Lower lobe of right lung (tissue), 2 donors: ENCODE measurements around the gene TRIM42. TPM values are rescaled to one million over a fixed set of nuclear protein-coding genes. Genes with fewer than 3 reads are reported as not detected.

Experiments used
- ATAC-seq, 2 donors: fragments of 200-7000 bp; cut with Tn5 transposase; one replicate each; pipeline ENCODE4 v1.9.1; 2020 to 2022; ENCODE audit warnings: mild to moderate bottlenecking in 2 of 2, moderate library complexity in 2 of 2
- DNase-seq: peaks from one replicate; pipeline ENCODE4 v3.0.0-alpha.2; 2020
- H3K27ac ChIP-seq: fragments of 200-600 bp; one replicate; pipeline ENCODE4 v1.8.0; 2022
- H3K27me3 ChIP-seq: fragments of 200-600 bp; one replicate; pipeline ENCODE4 v1.8.0; 2022; ENCODE audit warnings: low read depth
- H3K36me3 ChIP-seq: fragments of 200-600 bp; one replicate; pipeline ENCODE4 v1.8.0; 2022; ENCODE audit warnings: mild to moderate bottlenecking
- H3K4me1 ChIP-seq: fragments of 200-600 bp; one replicate; pipeline ENCODE4 v1.8.0; 2022
- H3K4me3 ChIP-seq: fragments of 200-600 bp; one replicate; pipeline ENCODE4 v1.8.0; 2022; ENCODE audit warnings: mild to moderate bottlenecking
- H3K9me3 ChIP-seq: fragments of 200-600 bp; one replicate; pipeline ENCODE4 v1.8.0; 2022
- intact Hi-C: fragments of 100-400 bp; cut with DNase I; formaldehyde crosslinking; loops from one replicate; pipeline ENCODE4 v1.11.0; 2022
- total RNA-seq: library from RNA; stranded (reverse); fragmentation: NEBNext Ultra II Directional; extraction: Animal tissue kit (Norgen Biotek cat#: 25700); gene quantifications from one replicate; pipeline ENCODE4 v1.2.1, GENCODE V29; 2021
- TF ChIP-seq, protein P1 (sequence below): fragments of 200-600 bp; IDR thresholded peaks from one replicate; pipeline ENCODE4 v1.8.0; 2022; ENCODE audit warnings: antibody characterized with exemption, mild to moderate bottlenecking
- donor health status: DM: no; HTN: yes; CAD: no; lungs with severe emphysema.

The TRIM42 gene
- total RNA-seq, 1 donor from 2014 or later = not detected

DNA sequence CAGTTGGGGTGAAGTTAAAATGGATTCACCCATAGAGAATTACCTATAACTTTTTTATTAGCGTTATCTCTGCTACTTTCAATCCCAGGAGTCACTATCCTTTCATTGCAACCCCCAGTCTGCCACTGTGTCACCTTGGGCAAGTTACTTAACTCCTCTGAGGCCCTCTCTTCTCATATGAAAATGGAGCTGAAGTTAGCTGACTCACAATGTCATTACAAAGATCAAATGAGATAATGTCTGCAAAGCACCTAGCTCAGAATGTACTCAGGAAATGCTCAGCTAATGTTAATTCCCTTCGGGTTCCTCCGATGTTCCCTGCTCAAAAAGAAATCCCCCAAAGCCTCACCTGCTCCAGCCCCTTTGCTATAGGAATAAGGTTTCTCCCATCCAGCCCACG lies 50.0 kb downstream of the TRIM42 start:
- DNase-seq = no peak
- Histone ChIP-seq H3K4me1 (no peaks in the 10 kb centered on the region), H3K9me3 (no peaks in the 10 kb centered on the region), H3K27ac (no peak overlapping the region), H3K27me3 (no peaks in the 10 kb centered on the region), H3K4me3 (no peak overlapping the region), H3K36me3 (no peaks in the 10 kb centered on the region)
- no peak for ATAC-seq
- intact Hi-C loops = no loop called here
- TF ChIP-seq, protein P1, sequence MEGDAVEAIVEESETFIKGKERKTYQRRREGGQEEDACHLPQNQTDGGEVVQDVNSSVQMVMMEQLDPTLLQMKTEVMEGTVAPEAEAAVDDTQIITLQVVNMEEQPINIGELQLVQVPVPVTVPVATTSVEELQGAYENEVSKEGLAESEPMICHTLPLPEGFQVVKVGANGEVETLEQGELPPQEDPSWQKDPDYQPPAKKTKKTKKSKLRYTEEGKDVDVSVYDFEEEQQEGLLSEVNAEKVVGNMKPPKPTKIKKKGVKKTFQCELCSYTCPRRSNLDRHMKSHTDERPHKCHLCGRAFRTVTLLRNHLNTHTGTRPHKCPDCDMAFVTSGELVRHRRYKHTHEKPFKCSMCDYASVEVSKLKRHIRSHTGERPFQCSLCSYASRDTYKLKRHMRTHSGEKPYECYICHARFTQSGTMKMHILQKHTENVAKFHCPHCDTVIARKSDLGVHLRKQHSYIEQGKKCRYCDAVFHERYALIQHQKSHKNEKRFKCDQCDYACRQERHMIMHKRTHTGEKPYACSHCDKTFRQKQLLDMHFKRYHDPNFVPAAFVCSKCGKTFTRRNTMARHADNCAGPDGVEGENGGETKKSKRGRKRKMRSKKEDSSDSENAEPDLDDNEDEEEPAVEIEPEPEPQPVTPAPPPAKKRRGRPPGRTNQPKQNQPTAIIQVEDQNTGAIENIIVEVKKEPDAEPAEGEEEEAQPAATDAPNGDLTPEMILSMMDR = no peak

DNA sequence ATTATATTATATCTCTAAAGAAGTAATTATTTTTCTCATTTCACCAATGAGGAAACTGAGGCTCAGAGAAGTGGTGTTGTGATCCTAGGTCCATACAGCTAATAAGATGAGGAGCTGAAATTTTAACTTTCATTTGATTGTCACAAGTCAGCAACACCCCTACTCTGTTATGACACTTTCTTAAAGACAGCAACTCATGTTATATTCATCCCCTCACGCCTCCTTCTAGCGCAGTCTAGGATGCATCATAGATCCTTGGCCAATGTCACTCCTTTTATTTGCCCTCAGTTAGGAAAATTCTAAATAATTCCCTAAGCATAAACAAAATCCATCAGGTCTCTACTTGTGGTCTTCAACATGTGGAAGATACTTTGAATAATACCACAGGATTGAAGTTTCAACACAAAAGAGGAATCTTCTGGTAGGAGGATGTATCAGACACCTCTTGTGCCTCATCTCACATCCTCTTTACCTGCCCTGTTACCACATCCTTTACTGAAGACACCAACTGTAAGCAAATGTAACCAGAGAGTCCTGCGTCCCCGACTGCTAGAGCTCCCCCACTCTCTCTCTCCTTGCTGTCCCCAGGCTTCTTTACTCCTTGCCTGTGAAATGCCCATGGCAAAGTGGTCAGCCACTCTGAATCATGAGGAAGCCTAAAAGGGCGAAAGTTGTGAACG lies 53.7 kb downstream of the TRIM42 start:
- Histone ChIP-seq H3K4me3 (no peak overlapping the region), H3K36me3 (no peaks in the 10 kb centered on the region), H3K9me3 (no peaks in the 10 kb centered on the region), H3K4me1 (no peaks in the 10 kb centered on the region), H3K27me3 (no peaks in the 10 kb centered on the region), H3K27ac (no peak overlapping the region)
- DNase-seq (no peak), ATAC-seq (no peak)
- TF ChIP-seq, protein P1 = no peak
- intact Hi-C loops = no loop called here

DNA sequence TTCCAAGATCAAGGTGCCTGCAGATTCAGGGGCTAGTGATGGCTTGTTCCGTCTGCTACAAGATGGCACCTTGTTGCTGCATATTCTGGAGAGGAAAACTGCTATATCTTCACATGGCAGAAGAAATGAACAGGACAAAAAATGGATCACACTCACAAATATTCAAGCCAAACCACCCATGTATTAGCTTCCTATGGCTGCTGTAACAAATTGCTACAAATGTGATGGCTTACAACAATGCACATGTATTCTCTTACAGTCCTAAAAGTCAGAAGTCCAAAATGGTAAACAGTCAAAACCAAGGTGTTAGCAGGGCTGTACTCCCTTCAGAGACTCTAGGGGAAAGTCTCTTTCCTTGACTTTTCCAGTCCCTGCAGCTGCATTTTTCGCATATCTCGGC lies 55.8 kb downstream of the TRIM42 start:
- Histone ChIP-seq H3K4me1 (no peaks in the 10 kb centered on the region), H3K4me3 (no peak overlapping the region), H3K27ac (no peak overlapping the region), H3K36me3 (no peaks in the 10 kb centered on the region), H3K27me3 (no peaks in the 10 kb centered on the region), H3K9me3 (no peaks in the 10 kb centered on the region)
- ATAC-seq (no peak), DNase-seq (no peak)
- intact Hi-C loops = no loop called here
- TF ChIP-seq, protein P1 = no peak

DNA sequence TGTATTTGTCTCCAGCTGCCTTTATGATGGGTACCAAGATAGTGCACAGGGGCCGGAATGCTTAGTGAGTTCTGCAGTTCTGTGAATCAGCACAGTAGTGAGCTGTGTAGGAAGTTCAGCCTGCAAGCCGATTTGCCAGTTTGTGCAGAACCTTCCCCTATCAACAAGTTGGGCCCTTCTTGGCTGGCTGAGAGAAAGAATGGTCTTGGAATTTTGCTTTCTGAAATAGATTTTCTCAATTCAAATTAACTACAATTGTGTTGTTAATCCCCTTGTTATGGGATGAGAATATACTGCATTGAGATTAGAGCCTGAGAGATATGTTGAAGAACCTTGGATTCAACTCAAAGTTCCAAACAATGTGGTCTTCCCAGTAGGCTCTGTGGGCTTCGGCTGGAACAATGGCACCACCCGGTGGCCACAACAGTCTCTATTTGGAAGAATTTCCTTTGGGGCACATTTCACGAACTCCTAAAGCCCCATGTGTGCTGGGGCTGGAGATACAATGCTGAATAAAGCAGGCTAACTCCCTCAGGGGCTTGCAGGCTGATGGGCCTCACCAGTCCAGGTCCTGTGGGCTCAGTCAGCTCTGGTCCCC lies 59.1 kb downstream of the TRIM42 start:
- no peaks in the 10 kb centered on the region for H3K36me3 ChIP-seq
- ATAC-seq = no peak
- no peaks in the 10 kb centered on the region for H3K27me3 ChIP-seq
- no peaks in the 10 kb centered on the region for H3K4me1 ChIP-seq
- TF ChIP-seq, protein P1 = peak; percentile 46
- H3K27ac ChIP-seq = no peak overlapping the region
- DNase-seq = no peak
- H3K4me3 ChIP-seq = no peak overlapping the region
- no peaks in the 10 kb centered on the region for H3K9me3 ChIP-seq
- intact Hi-C loops = no loop called here

DNA sequence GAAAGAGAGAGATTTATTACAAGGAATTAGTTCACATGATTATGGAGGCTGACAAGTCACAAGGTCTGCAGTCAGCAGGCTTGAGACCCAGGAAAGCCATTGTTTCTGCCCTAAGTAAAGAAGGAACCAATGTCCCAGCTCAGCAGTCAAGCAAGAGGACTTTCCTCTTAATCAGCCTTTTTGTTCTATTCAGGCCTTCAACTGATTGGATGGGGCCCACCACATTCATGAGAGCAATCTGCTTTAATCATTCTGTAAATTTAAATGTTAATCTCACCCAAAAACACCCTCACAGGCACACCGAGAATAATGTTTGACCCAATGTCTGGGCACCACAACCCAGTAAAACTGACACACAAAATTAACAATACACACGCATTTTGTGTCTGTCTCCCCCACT lies 64.3 kb downstream of the TRIM42 start:
- intact Hi-C loops = no loop called here
- Histone ChIP-seq H3K4me3 (no peak overlapping the region), H3K27me3 (no peaks in the 10 kb centered on the region), H3K4me1 (no peaks in the 10 kb centered on the region), H3K27ac (no peak overlapping the region), H3K36me3 (no peaks in the 10 kb centered on the region), H3K9me3 (no peaks in the 10 kb centered on the region)
- TF ChIP-seq, protein P1 = no peak
- ATAC-seq = no peak
- no peak for DNase-seq
